WTC11 (cell line): ENCODE measurements around the gene LGMN. TPM values are rescaled to one million over a fixed set of nuclear protein-coding genes. Genes with fewer than 3 reads are reported as not detected.

Experiments used
- ATAC-seq: fragments of 200-7000 bp; cut with Tn5 transposase; 2 replicates; pipeline ENCODE4 v1.10.0; 2021; ENCODE audit warnings: mild to moderate bottlenecking, moderate library complexity
- CTCF ChIA-PET: fragments of 300-600 bp; sonication (Branson Sonifier 250); formaldehyde crosslinking; loops from one replicate; lab custom pipeline; 2021; ENCODE audit warnings: antibody characterized with exemption; lab: Charles Lee
- POLR2A ChIA-PET: fragments of 350-600 bp; sonication (Branson Sonifier 250); formaldehyde crosslinking; loops from one replicate; lab custom pipeline; 2021; ENCODE audit warnings: antibody characterized with exemption; lab: Charles Lee
- DNase-seq: peaks from one replicate; pipeline ENCODE4 v3.0.0; 2021; ENCODE audit warnings: low spot score
- H3K27ac Mint-ChIP-seq: 2 replicates; pipeline ENCODE4 v1.8.0; 2021; ENCODE audit warnings: mixed read lengths
- H3K27me3 Mint-ChIP-seq: 2 replicates; pipeline ENCODE4 v1.8.0; 2021; ENCODE audit warnings: low read depth, mild to moderate bottlenecking, moderate library complexity, mixed read lengths
- H3K36me3 Mint-ChIP-seq: 2 replicates; pipeline ENCODE4 v1.8.0; 2021; ENCODE audit warnings: mixed read lengths
- H3K4me1 Mint-ChIP-seq: 2 replicates; pipeline ENCODE4 v1.8.0; 2022; ENCODE audit warnings: mixed read lengths
- H3K4me3 Mint-ChIP-seq: 2 replicates; pipeline ENCODE4 v1.8.0; 2021; ENCODE audit warnings: mild to moderate bottlenecking, moderate library complexity, mixed read lengths
- H3K9me3 Mint-ChIP-seq: 2 replicates; pipeline ENCODE4 v1.8.0; 2021; ENCODE audit warnings: mixed read lengths
- ATF1 ChIP-seq: sonication (generic); formaldehyde crosslinking; IDR thresholded peaks from 2 replicates; pipeline ENCODE4 v1.8.1; 2023; ENCODE audit warnings: mild to moderate bottlenecking, moderate library complexity, missing genetic modification reagents
- GTF2I ChIP-seq: fragments of 250-450 bp; sonication (Bioruptor Pico); conservative IDR thresholded peaks from 2 replicates; pipeline ENCODE4 v1.4.0; 2021; ENCODE audit warnings: mild to moderate bottlenecking
- MAX ChIP-seq: sonication (generic); formaldehyde crosslinking; IDR thresholded peaks from 2 replicates; pipeline ENCODE4 v1.8.0; 2022; ENCODE audit warnings: mild to moderate bottlenecking, missing genetic modification reagents
- MXD4 ChIP-seq: fragments of 250-450 bp; sonication (Bioruptor Pico); IDR thresholded peaks from 2 replicates; pipeline ENCODE4 v1.8.0; 2021; ENCODE audit warnings: mild to moderate bottlenecking, moderate library complexity, borderline replicate concordance
- NFATC4 ChIP-seq: fragments of 250-450 bp; sonication (Bioruptor Pico); IDR thresholded peaks from 2 replicates; pipeline ENCODE4 v1.9.0; 2021; ENCODE audit warnings: mild to moderate bottlenecking
- OVOL2 ChIP-seq: fragments of 250-450 bp; sonication (Bioruptor Pico); IDR thresholded peaks from 2 replicates; pipeline ENCODE4 v1.9.0; 2021; ENCODE audit warnings: mild to moderate bottlenecking, borderline replicate concordance
- RELA ChIP-seq: sonication (generic); formaldehyde crosslinking; IDR thresholded peaks from 2 replicates; pipeline ENCODE4 v1.8.1; 2022; ENCODE audit warnings: missing genetic modification reagents, mild to moderate bottlenecking, borderline replicate concordance
- SMAD4 ChIP-seq: sonication (generic); formaldehyde crosslinking; IDR thresholded peaks from 2 replicates; pipeline ENCODE4 v1.8.0; 2022; ENCODE audit warnings: mild to moderate bottlenecking, missing genetic modification reagents
- TP53 ChIP-seq: sonication (generic); formaldehyde crosslinking; IDR thresholded peaks from 2 replicates; pipeline ENCODE4 v1.8.1; 2023; ENCODE audit warnings: mild to moderate bottlenecking, missing genetic modification reagents
- ZBTB21 ChIP-seq: sonication (generic); formaldehyde crosslinking; IDR thresholded peaks from 2 replicates; pipeline ENCODE4 v1.8.1; 2023; ENCODE audit warnings: mild to moderate bottlenecking, missing genetic modification reagents, borderline replicate concordance
- ZNF416 ChIP-seq: fragments of 250-450 bp; sonication (Bioruptor Pico); IDR thresholded peaks from 2 replicates; pipeline ENCODE4 v1.9.0; 2021; ENCODE audit warnings: mild to moderate bottlenecking, inconsistent platforms
- ZNF425 ChIP-seq: fragments of 250-450 bp; sonication (Bioruptor Pico); conservative IDR thresholded peaks from 2 replicates; pipeline ENCODE4 v1.9.0; 2021; ENCODE audit warnings: mild to moderate bottlenecking
- total RNA-seq: library from RNA; stranded (reverse); gene quantifications from 3 replicates; pipeline ENCODE4 v1.2.3, GENCODE V29; 2021
- TF ChIP-seq, protein P1 (sequence below): sonication (generic); formaldehyde crosslinking; IDR thresholded peaks from 2 replicates; pipeline ENCODE4 v1.8.1; 2023; ENCODE audit warnings: mild to moderate bottlenecking, missing genetic modification reagents, moderate library complexity
- TF ChIP-seq, protein P2 (sequence below): sonication (generic); formaldehyde crosslinking; IDR thresholded peaks from 2 replicates; pipeline ENCODE4 v1.8.0; 2023; ENCODE audit warnings: missing genetic modification reagents
- TF ChIP-seq, protein P3 (sequence below): sonication (generic); formaldehyde crosslinking; IDR thresholded peaks from 2 replicates; pipeline ENCODE4 v1.8.0; 2023; ENCODE audit warnings: mild to moderate bottlenecking, missing genetic modification reagents
- TF ChIP-seq, protein P4 (sequence below): sonication (generic); formaldehyde crosslinking; IDR thresholded peaks from 2 replicates; pipeline ENCODE4 v1.8.1; 2023; ENCODE audit warnings: mild to moderate bottlenecking, missing genetic modification reagents, borderline replicate concordance
- TF ChIP-seq, protein P5 (sequence below): sonication (generic); formaldehyde crosslinking; conservative IDR thresholded peaks from 2 replicates; pipeline ENCODE4 v1.8.1; 2022; ENCODE audit warnings: mild to moderate bottlenecking, missing genetic modification reagents
- TF ChIP-seq, protein P6 (sequence below): sonication (generic); formaldehyde crosslinking; IDR thresholded peaks from 2 replicates; pipeline ENCODE4 v1.8.0; 2022; ENCODE audit warnings: mild to moderate bottlenecking, missing genetic modification reagents

LGMN gene
- total RNA-seq, 1 experiment from 2014 or later: 55.7 TPM

- no peak for ATAC-seq
- H3K27me3 Mint-ChIP-seq: no peaks in the 10 kb centered on the region
- H3K4me3 Mint-ChIP-seq: no peak overlapping the region
- no peak overlapping the region for H3K27ac Mint-ChIP-seq
- no peaks in the 10 kb centered on the region for H3K36me3 Mint-ChIP-seq
- peaks cover 3% of the 10 kb centered on the region; the same call in 1 of the 2 replicates for H3K4me1 Mint-ChIP-seq
- H3K9me3 Mint-ChIP-seq: no peaks in the 10 kb centered on the region
- ChIA-PET CTCF (interaction anchor here (1.1 to 1.6 kb wide), 4 partner anchors 13 to 77 kb away, joined by 3 to 7 read pairs (median 5); no protein-coding TSS in a partner anchor), POLR2A (no interaction called here)
- DNase-seq: no peak
- TF ChIP-seq TP53 (no peak), OVOL2 (CRISPR knock-in tag) (no peak), RELA (CRISPR knock-in tag) (no peak), ZBTB21 (CRISPR knock-in tag) (no peak), SMAD4 (no peak), ZNF416 (CRISPR knock-in tag) (no peak), NFATC4 (CRISPR knock-in tag) (no peak), MAX (CRISPR knock-in tag) (no peak), GTF2I (CRISPR knock-in tag) (no peak), MXD4 (CRISPR knock-in tag) (no peak), ZNF425 (CRISPR knock-in tag) (no peak), ATF1 (CRISPR knock-in tag) (no peak)
- TF ChIP-seq, protein P1, sequence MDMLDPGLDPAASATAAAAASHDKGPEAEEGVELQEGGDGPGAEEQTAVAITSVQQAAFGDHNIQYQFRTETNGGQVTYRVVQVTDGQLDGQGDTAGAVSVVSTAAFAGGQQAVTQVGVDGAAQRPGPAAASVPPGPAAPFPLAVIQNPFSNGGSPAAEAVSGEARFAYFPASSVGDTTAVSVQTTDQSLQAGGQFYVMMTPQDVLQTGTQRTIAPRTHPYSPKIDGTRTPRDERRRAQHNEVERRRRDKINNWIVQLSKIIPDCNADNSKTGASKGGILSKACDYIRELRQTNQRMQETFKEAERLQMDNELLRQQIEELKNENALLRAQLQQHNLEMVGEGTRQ (CRISPR knock-in tag): no peak
- TF ChIP-seq, protein P2, sequence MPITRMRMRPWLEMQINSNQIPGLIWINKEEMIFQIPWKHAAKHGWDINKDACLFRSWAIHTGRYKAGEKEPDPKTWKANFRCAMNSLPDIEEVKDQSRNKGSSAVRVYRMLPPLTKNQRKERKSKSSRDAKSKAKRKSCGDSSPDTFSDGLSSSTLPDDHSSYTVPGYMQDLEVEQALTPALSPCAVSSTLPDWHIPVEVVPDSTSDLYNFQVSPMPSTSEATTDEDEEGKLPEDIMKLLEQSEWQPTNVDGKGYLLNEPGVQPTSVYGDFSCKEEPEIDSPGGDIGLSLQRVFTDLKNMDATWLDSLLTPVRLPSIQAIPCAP: no peak
- TF ChIP-seq, protein P3, sequence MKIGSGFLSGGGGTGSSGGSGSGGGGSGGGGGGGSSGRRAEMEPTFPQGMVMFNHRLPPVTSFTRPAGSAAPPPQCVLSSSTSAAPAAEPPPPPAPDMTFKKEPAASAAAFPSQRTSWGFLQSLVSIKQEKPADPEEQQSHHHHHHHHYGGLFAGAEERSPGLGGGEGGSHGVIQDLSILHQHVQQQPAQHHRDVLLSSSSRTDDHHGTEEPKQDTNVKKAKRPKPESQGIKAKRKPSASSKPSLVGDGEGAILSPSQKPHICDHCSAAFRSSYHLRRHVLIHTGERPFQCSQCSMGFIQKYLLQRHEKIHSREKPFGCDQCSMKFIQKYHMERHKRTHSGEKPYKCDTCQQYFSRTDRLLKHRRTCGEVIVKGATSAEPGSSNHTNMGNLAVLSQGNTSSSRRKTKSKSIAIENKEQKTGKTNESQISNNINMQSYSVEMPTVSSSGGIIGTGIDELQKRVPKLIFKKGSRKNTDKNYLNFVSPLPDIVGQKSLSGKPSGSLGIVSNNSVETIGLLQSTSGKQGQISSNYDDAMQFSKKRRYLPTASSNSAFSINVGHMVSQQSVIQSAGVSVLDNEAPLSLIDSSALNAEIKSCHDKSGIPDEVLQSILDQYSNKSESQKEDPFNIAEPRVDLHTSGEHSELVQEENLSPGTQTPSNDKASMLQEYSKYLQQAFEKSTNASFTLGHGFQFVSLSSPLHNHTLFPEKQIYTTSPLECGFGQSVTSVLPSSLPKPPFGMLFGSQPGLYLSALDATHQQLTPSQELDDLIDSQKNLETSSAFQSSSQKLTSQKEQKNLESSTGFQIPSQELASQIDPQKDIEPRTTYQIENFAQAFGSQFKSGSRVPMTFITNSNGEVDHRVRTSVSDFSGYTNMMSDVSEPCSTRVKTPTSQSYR (CRISPR knock-in tag): no peak
These were observed 74.8 kb downstream of the LGMN start for GRCh38 chr14:92673601-92674150.

DNA sequence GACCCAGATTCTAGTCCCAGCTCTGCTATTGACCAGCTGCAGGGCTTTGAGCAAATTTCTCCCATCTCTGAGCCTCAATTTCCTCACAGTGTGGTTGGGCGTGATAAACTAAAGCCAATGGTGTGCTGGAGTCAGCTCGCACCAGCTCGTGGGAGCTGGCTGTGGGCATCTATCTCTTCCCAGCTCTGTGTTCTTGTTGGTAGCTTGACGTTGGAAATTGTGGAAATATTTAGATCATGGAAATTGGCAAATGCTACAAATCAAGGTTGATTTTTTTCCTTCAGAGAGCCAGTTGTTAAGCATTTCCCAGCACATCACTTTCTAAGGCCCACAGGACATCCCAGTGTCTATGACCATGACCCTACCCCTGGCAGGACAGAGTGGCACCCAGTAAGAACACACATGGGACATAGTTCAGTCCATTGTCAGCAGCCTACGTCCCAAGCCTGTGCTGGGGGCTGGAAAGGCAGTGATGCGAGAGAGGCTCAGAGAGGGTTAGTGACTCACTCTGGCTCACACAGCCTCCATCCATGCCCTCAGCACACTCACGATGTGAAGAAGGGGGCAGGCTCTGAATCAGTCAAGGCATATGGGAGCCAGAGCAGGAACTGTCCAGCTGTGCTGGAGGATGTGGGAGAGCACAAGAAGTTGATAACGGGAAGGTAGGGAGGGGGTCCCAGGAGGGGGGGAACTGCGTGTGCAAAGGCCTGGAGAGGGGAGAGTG, 77.6 kb downstream of the LGMN start:
- no peaks in the 10 kb centered on the region for H3K9me3 Mint-ChIP-seq
- no peak overlapping the region for H3K4me3 Mint-ChIP-seq
- H3K27me3 Mint-ChIP-seq: no peaks in the 10 kb centered on the region
- no peaks in the 10 kb centered on the region for H3K36me3 Mint-ChIP-seq
- no peak overlapping the region for H3K27ac Mint-ChIP-seq
- ATAC-seq (no peak), DNase-seq (no peak)
- H3K4me1 Mint-ChIP-seq: peaks cover 3% of the 10 kb centered on the region
- POLR2A ChIA-PET: no interaction called here
- CTCF ChIA-PET: interaction anchor here (0.8 to 1.3 kb wide), 4 partner anchors 10 to 74 kb away, joined by 3 to 6 read pairs (median 4); no protein-coding TSS in a partner anchor
- TF ChIP-seq, protein P4, sequence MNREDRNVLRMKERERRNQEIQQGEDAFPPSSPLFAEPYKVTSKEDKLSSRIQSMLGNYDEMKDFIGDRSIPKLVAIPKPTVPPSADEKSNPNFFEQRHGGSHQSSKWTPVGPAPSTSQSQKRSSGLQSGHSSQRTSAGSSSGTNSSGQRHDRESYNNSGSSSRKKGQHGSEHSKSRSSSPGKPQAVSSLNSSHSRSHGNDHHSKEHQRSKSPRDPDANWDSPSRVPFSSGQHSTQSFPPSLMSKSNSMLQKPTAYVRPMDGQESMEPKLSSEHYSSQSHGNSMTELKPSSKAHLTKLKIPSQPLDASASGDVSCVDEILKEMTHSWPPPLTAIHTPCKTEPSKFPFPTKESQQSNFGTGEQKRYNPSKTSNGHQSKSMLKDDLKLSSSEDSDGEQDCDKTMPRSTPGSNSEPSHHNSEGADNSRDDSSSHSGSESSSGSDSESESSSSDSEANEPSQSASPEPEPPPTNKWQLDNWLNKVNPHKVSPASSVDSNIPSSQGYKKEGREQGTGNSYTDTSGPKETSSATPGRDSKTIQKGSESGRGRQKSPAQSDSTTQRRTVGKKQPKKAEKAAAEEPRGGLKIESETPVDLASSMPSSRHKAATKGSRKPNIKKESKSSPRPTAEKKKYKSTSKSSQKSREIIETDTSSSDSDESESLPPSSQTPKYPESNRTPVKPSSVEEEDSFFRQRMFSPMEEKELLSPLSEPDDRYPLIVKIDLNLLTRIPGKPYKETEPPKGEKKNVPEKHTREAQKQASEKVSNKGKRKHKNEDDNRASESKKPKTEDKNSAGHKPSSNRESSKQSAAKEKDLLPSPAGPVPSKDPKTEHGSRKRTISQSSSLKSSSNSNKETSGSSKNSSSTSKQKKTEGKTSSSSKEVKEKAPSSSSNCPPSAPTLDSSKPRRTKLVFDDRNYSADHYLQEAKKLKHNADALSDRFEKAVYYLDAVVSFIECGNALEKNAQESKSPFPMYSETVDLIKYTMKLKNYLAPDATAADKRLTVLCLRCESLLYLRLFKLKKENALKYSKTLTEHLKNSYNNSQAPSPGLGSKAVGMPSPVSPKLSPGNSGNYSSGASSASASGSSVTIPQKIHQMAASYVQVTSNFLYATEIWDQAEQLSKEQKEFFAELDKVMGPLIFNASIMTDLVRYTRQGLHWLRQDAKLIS (CRISPR knock-in tag): no peak
- TF ChIP-seq, protein P5, sequence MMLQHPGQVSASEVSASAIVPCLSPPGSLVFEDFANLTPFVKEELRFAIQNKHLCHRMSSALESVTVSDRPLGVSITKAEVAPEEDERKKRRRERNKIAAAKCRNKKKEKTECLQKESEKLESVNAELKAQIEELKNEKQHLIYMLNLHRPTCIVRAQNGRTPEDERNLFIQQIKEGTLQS (CRISPR knock-in tag): no peak
- TF ChIP-seq, protein P6, sequence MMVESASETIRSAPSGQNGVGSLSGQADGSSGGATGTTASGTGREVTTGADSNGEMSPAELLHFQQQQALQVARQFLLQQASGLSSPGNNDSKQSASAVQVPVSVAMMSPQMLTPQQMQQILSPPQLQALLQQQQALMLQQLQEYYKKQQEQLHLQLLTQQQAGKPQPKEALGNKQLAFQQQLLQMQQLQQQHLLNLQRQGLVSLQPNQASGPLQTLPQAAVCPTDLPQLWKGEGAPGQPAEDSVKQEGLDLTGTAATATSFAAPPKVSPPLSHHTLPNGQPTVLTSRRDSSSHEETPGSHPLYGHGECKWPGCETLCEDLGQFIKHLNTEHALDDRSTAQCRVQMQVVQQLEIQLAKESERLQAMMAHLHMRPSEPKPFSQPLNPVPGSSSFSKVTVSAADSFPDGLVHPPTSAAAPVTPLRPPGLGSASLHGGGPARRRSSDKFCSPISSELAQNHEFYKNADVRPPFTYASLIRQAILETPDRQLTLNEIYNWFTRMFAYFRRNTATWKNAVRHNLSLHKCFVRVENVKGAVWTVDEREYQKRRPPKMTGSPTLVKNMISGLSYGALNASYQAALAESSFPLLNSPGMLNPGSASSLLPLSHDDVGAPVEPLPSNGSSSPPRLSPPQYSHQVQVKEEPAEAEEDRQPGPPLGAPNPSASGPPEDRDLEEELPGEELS (CRISPR knock-in tag): no peak
